Esophagus squamous epithelium (tissue), 4 donors: ENCODE data around the gene DHCR24.

ENCODE experiments used
- CTCF ChIP-seq, 6 experiments: fragments of 450-650 bp in 4 of 6; fragments of 200-600 bp in 2 of 6; sonication (generic) in 2 of 6; IDR thresholded peaks; one replicate each; pipeline ENCODE4 v1.5.1; 2016 to 2019; ENCODE audit warnings: antibody characterized with exemption in 6 of 6, mild to moderate bottlenecking in 4 of 6, moderate library complexity in 4 of 6
- POLR2A ChIP-seq, 4 donors: fragments of 450-650 bp; IDR thresholded peaks; one replicate each; pipeline ENCODE4 v1.6.1; 2017; ENCODE audit warnings: antibody characterized with exemption in 4 of 4, mild to moderate bottlenecking in 4 of 4, moderate library complexity in 3 of 4

- TF ChIP-seq CTCF (IDR thresholded peaks at IDR 0.05) = no peak
- no peak for TF ChIP-seq POLR2A (IDR thresholded peaks at IDR 0.05)
These were observed 81.5 kb downstream of the DHCR24 start for GRCh38 chr1:54805466-54805865.
